Measurements from ENCODE around the gene TNS3. TPM values are rescaled to one million over a fixed set of nuclear protein-coding genes. Genes with fewer than 3 reads are reported as not detected.

TNS3 gene
- total RNA-seq, 1 donor from 2014 or later = 41.2 TPM

GRCh38 chr7:47600199-47601118, 18.5 kb upstream of the TNS3 start:
- TF ChIP-seq CTCF (IDR thresholded peaks at IDR 0.05; ENCODE audit: insufficient read depth, low read length, poor library complexity, severe bottlenecking) = no peak
- Histone ChIP-seq H3K27me3 (ENCODE audit: control insufficient read depth, insufficient read depth, low read length) (no peaks in the 10 kb centered on the region), H3K36me3 (ENCODE audit: control insufficient read depth, insufficient read depth, low read length) (no peaks in the 10 kb centered on the region), H3K4me3 (ENCODE audit: low read depth, low read length) (no peak overlapping the region)
- DNase-seq (ENCODE audit: low read depth) = peak; percentile 57

- no peak for TF ChIP-seq CTCF (IDR thresholded peaks at IDR 0.05; ENCODE audit: insufficient read depth, low read length, poor library complexity, severe bottlenecking)
- H3K4me3 ChIP-seq (ENCODE audit: low read depth, low read length) = no peak overlapping the region
- no peaks in the 10 kb centered on the region for H3K27me3 ChIP-seq (ENCODE audit: control insufficient read depth, insufficient read depth, low read length)
- DNase-seq (ENCODE audit: low read depth) = no peak
- H3K36me3 ChIP-seq (ENCODE audit: control insufficient read depth, insufficient read depth, low read length) = no peaks in the 10 kb centered on the region
These were observed 15.5 kb upstream of the TNS3 start for GRCh38 chr7:47597379-47597778.

GRCh38 chr7:47596502-47597202, 14.7 kb upstream of the TNS3 start:
- no peak for DNase-seq (ENCODE audit: low read depth)
- Histone ChIP-seq H3K4me3 (ENCODE audit: low read depth, low read length) (no peak overlapping the region), H3K36me3 (ENCODE audit: control insufficient read depth, insufficient read depth, low read length) (no peaks in the 10 kb centered on the region), H3K27me3 (ENCODE audit: control insufficient read depth, insufficient read depth, low read length) (no peaks in the 10 kb centered on the region)
- TF ChIP-seq CTCF (IDR thresholded peaks at IDR 0.05; ENCODE audit: insufficient read depth, low read length, poor library complexity, severe bottlenecking) = no peak

GRCh38 chr7:47594406-47594805, 12.5 kb upstream of the TNS3 start:
- TF ChIP-seq CTCF (IDR thresholded peaks at IDR 0.05; ENCODE audit: insufficient read depth, low read length, poor library complexity, severe bottlenecking) = no peak
- no peaks in the 10 kb centered on the region for H3K27me3 ChIP-seq (ENCODE audit: control insufficient read depth, insufficient read depth, low read length)
- no peak overlapping the region for H3K4me3 ChIP-seq (ENCODE audit: low read depth, low read length)
- DNase-seq (ENCODE audit: low read depth) = no peak
- H3K36me3 ChIP-seq (ENCODE audit: control insufficient read depth, insufficient read depth, low read length) = no peaks in the 10 kb centered on the region

GRCh38 chr7:47591655-47592572, 10.0 kb upstream of the TNS3 start:
- Histone ChIP-seq H3K27me3 (ENCODE audit: control insufficient read depth, insufficient read depth, low read length) (no peaks in the 10 kb centered on the region), H3K4me3 (ENCODE audit: low read depth, low read length) (no peak overlapping the region), H3K36me3 (ENCODE audit: control insufficient read depth, insufficient read depth, low read length) (no peaks in the 10 kb centered on the region)
- DNase-seq (ENCODE audit: low read depth) = no peak
- TF ChIP-seq CTCF (IDR thresholded peaks at IDR 0.05; ENCODE audit: insufficient read depth, low read length, poor library complexity, severe bottlenecking) = no peak
